Hindlimb muscle (tissue), 1 donor: ENCODE results near the gene SUCLA2. TPM values are rescaled to one million over a fixed set of nuclear protein-coding genes. Genes with fewer than 3 reads are reported as not detected.
"Not testable (repeated sequence)": the region's sequence is repeated elsewhere in the genome, so short reads cannot be mapped to it uniquely, and the experiment has no call there.

Experiments
- DNase-seq: peaks from one replicate; pipeline ENCODE4 v3.0.0-alpha.2; 2013
- polyA plus RNA-seq: library from polyadenylated mRNA; unstranded; fragments of 120-200 nt; gene quantifications from one replicate; pipeline ENCODE4 v1.2.1, GENCODE V29; 2013; ENCODE audit not compliant: insufficient read length

Gene SUCLA2
- polyA plus RNA-seq = 58.5 TPM

DNA sequence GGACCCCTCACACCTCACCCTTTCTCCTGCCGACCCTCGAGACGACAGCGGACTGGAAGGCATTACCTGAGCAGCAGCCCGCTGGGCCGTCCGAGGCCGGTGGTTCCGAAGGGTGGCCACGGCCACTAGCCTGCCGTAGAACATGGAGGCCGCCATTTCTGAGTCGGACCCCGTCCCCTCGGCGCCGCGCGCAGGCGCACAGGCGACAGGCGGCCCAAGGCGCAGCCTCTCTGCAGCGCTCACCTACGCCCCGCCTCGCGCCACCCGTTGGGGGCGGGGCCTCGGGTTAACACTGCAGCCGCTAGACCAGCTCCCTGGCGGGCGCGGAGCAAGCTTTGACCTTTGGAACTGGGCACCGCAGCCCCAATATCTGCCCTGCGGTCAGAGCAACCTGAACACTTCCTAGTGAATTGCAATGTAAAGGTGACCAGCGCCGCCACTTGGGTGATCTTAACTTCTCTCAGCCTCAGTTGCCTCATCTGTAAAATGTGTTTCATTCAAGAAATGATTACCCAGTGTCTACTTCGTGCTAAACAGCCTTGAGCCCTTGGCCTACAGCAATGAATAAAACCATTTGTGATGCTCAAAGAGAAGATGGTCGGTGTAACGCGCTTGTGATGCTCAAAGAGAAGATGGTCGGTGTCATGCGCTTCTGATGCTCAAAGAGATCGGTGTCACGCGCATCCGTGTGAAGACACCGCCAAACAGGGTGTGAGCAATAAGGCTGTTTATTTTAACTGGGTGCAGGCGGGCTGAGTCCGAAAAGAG, at the start of gene SUCLA2:
SUCLA2 (minus strand) TSS at position 160 of the 768 bp plus-strand sequence; CDS start at position 156, 4 bp downstream.
- peak; percentile 93 for DNase-seq

- no peak for DNase-seq
These were observed 49.5 kb upstream of the SUCLA2 start for GRCh38 chr13:48050550-48050949.

GRCh38 chr13:48043789-48044503, 42.9 kb upstream of the SUCLA2 start:
- DNase-seq = no peak

DNA sequence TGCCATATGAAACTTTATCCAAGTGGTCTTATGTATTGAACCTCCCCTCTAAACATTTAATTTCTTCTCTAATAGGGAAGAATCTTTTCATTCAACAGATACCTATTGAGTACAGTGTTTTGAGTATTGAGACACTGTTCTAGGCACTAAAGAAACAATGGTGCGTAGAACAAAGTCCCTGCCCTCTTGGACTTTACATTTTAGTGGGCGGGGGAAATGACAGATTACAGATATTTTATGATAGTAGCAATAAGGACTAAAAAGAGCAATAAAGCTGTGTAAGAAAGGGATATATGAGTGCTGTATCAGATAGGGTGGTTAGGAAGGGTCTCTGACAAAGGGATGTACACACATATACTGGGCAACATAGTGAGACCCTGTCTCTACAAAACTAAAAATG, 41.8 kb upstream of the SUCLA2 start:
- no peak for DNase-seq

DNA sequence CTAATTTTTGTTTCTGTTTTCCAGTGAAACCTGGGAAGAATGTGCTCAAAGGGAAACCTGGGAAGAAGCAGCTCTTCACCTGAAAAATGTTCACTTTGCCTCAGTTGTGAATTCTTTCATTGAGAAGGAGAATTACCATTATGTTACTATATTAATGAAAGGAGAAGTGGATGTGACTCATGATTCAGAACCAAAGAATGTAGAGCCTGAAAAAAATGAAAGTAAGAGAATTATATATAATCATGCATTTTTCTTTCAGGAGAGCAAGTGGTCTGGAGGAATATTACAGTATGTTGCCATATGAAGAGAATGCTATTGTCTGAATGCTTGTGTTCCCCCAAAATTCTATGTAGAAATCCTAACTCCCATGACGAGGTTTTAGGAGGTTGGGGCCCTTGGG, 39.8 kb upstream of the SUCLA2 start:
- DNase-seq = no peak

- DNase-seq = no peak
These were observed 39.0 kb upstream of the SUCLA2 start for GRCh38 chr13:48040049-48040448.

DNA sequence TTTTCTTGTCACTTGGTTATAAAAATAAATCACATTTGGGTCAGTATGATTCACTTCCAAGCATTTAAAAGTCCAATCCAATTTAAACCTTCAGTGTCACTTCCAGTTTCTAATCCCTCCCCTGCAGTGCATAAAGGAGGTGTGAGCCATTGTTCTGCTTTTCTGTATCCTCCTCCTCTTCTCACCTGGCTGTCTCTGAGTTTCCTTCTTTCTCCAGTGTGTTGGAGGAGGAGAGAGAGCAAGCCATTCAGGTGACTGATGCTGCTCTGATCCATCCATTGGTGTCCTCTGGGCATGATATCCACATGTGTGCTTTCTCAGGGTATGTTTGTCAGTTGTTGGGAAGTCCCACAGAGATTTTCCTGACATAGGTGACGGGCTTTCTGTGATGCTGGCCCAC, 37.7 kb upstream of the SUCLA2 start:
- DNase-seq = no peak

GRCh38 chr13:48037346-48038173, 36.5 kb upstream of the SUCLA2 start, which contains the start of gene NUDT15:
Gene NUDT15 (plus strand): TSS chr13:48037726. CDS start chr13:48037747, 21 bp downstream.
- DNase-seq = peak; percentile 98

- no peak for DNase-seq
These were observed 28.8 kb upstream of the SUCLA2 start for GRCh38 chr13:48029859-48030258.

DNA sequence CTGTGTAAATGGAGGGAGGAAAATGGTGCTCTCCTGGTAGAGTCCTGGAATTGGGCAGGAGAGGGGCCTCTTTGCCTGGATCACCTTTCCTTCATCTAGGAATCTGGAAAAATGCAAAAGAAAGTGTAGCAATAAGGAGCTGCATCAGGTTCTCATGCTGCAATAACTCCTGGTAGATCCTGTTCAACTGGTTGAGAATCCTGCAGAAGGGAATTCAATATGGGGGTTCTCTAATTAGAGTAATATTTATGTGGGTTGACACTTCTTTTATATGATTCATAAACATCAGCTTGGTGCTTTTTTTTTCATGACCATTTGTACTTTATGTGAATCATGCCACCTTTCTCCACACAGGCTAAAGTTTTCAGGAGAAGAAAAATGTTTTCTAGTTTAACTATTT, 27.0 kb upstream of the SUCLA2 start:
- DNase-seq = no peak

- DNase-seq = no peak
These were observed 18.7 kb upstream of the SUCLA2 start for GRCh38 chr13:48019796-48020195.

DNA sequence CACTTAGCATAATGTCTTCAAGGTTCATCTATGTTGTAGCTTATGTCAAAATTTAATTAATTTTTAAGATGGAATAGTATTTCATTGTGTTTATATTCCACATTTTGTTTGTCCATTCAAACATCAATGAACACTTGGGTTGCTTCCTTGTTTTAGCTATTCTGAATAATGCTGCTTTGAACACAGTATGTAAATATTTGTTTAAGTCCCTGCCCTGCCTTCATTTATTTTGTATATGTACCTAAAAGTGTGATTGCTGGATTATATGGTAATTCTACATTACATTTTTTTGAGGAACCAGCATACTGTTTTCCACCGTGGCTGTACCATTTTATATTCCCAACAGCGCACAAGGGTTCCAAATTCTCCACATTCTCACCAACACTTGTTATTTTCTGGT, 17.6 kb upstream of the SUCLA2 start:
- DNase-seq = no peak

DNA sequence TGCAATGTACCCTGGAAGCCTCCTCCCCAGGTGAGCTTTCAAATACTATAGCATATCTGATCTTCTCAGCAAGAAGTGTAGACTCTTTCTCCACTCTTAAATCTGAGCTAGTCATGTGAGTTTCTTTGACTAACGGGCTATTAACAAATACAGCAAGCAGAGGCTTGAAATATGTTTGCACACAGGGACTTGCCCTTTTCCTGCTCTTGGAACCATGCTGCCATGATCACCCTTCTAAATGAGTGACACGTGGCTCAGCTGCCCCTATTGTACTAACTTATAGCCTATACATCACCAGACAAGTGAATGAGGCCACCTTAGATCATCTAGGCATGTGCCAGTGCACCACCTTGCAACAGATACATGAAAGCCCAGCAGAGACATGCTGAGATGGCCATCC, 13.3 kb upstream of the SUCLA2 start:
- no peak for DNase-seq

GRCh38 chr13:48012668-48013067, 11.6 kb upstream of the SUCLA2 start:
- no peak for DNase-seq

- no peak for DNase-seq
These were observed 9.6 kb upstream of the SUCLA2 start for GRCh38 chr13:48010698-48011097.

DNA sequence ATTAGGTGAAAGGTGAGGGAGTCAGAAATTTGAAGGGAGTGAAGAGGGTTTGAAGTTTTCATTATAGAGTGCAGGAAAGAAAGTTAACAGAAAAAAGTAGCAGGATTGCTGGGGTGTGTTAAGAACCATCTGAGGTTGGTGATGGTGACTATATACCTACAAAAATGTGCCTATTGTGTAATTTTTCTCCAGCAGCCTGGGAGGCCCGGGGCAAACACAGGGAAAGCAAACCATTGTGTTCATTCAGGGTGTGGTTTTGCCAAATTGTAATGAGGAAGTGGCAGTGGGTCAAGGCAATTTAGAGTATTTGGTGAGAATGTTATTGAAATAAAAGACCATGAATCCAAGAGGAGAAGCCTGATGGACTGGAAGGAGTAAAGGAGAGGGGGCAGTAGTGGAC, 8.2 kb upstream of the SUCLA2 start:
- no peak for DNase-seq

- DNase-seq = no peak
These were observed 5.3 kb upstream of the SUCLA2 start for GRCh38 chr13:48006396-48006795.

GRCh38 chr13:48004201-48004600, 3.1 kb upstream of the SUCLA2 start:
- no peak for DNase-seq

DNA sequence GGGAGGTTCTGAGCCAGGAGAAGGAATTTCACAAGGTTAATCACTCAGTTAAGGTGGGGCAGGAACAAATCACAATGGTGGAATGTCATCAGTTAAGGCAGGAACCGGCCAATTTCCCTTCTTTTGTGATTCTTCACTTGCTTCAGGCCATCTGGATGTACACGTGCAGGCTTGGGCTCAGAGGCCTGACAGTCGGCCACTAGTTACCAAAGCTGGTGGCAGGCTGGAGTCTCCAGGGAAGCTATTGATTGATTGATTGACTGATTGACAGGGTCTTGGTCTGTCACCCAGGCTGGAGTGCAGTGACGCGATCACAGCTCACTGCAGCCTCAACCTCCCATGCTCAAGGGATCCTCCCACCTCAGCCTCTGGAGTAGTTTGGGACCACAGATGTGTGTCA, 926 bp upstream of the SUCLA2 start:
- not testable (repeated sequence) for DNase-seq

DNA sequence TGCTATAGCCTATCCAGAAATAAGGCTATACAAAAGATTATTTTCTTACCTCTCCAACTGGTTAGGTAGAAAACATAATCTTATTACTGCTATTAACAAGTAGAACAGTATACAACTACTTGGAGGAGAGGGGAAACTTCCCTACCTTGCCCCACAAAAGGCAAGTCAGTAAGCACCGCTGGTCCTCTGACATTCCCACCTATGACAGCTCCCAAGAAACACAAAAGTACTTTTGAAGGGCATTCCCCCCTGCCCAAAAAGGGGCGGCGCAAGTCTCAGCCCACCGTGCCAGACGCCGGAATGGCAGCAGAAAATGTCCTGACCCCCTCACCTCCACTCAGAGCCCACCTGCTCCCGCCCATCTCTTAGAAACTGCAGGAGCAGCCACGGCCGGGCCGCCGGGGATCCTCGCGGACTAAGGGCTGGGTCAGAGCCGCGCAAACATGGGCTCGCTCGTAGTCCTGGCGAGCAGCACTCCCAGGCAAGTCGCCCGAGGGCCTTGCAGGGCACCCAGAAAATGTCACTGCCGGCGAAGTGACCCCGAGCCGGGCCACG, 437 bp downstream of the SUCLA2 start:
- DNase-seq = no peak

- no peak for DNase-seq
These were observed 1.1 kb downstream of the SUCLA2 start for GRCh38 chr13:47999973-48000372.

DNA sequence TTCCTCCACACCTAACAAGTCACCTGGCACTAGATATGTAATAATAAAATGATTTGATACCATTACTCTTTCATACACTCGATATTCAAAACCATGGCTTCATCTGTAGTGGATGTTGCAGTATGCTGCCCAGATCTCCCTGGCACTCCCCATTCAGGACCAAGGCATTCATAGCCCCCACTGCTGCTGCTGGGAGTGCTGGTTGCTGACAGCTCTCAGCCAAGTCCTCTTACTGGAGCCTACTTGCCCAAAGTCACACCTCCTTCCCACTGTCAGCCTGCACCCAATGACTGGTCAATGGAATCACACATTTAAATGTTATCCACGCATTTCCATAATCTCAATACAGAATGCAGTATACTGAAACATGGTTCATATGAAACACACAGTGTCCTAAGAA, 3.7 kb downstream of the SUCLA2 start:
- DNase-seq = no peak

GRCh38 chr13:47991859-47992258, 9.2 kb downstream of the SUCLA2 start:
- DNase-seq = no peak
